SK-N-SH treated with all-trans-retinoic acid at 6 μM for 48 hours (cell line): ENCODE data around the gene LDB2.
"Not testable (repeated sequence)": the region's sequence is repeated elsewhere in the genome, so short reads cannot be mapped to it uniquely, and the experiment has no call there.

Experiments
- BACH2 ChIP-seq: fragments of 250-450 bp; sonication (Bioruptor Pico); IDR thresholded peaks from 2 replicates; pipeline ENCODE4 v1.9.0; 2021; ENCODE audit warnings: mild to moderate bottlenecking, borderline replicate concordance
- CSDC2 ChIP-seq: fragments of 250-450 bp; sonication (Bioruptor Pico); IDR thresholded peaks from 2 replicates; pipeline ENCODE4 v1.5.0; 2020; ENCODE audit warnings: mild to moderate bottlenecking, moderate library complexity
- ESRRG ChIP-seq: fragments of 250-450 bp; sonication (Bioruptor Pico); IDR thresholded peaks from 2 replicates; pipeline ENCODE4 v1.6.1; 2021; ENCODE audit warnings: mild to moderate bottlenecking
- GLIS3 ChIP-seq: fragments of 250-450 bp; sonication (Bioruptor Pico); IDR thresholded peaks from 2 replicates; pipeline ENCODE4 v1.5.0; 2020; ENCODE audit warnings: mild to moderate bottlenecking, moderate library complexity
- ZFP30 ChIP-seq: fragments of 450-650 bp; formaldehyde crosslinking; IDR thresholded peaks from 2 replicates; pipeline ENCODE4 v1.5.0; 2022; ENCODE audit warnings: mild to moderate bottlenecking, moderate library complexity
- TF ChIP-seq, protein P1 (sequence below): fragments of 250-450 bp; sonication (Bioruptor Pico); IDR thresholded peaks from 2 replicates; pipeline ENCODE4 v1.8.0; 2020; ENCODE audit warnings: mild to moderate bottlenecking, moderate library complexity, borderline replicate concordance
- TF ChIP-seq, protein P2 (sequence below): fragments of 250-450 bp; sonication (Bioruptor Pico); IDR thresholded peaks from 2 replicates; pipeline ENCODE4 v1.5.1; 2020; ENCODE audit warnings: low read depth, mild to moderate bottlenecking, moderate library complexity

- TF ChIP-seq ZFP30; BACH2 (CRISPR knock-in tag); ESRRG (CRISPR knock-in tag); GLIS3; CSDC2 (CRISPR knock-in tag): not testable (repeated sequence)
- TF ChIP-seq, protein P1, sequence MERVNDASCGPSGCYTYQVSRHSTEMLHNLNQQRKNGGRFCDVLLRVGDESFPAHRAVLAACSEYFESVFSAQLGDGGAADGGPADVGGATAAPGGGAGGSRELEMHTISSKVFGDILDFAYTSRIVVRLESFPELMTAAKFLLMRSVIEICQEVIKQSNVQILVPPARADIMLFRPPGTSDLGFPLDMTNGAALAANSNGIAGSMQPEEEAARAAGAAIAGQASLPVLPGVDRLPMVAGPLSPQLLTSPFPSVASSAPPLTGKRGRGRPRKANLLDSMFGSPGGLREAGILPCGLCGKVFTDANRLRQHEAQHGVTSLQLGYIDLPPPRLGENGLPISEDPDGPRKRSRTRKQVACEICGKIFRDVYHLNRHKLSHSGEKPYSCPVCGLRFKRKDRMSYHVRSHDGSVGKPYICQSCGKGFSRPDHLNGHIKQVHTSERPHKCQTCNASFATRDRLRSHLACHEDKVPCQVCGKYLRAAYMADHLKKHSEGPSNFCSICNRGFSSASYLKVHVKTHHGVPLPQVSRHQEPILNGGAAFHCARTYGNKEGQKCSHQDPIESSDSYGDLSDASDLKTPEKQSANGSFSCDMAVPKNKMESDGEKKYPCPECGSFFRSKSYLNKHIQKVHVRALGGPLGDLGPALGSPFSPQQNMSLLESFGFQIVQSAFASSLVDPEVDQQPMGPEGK (CRISPR knock-in tag), result not testable (repeated sequence)
- TF ChIP-seq, protein P2, sequence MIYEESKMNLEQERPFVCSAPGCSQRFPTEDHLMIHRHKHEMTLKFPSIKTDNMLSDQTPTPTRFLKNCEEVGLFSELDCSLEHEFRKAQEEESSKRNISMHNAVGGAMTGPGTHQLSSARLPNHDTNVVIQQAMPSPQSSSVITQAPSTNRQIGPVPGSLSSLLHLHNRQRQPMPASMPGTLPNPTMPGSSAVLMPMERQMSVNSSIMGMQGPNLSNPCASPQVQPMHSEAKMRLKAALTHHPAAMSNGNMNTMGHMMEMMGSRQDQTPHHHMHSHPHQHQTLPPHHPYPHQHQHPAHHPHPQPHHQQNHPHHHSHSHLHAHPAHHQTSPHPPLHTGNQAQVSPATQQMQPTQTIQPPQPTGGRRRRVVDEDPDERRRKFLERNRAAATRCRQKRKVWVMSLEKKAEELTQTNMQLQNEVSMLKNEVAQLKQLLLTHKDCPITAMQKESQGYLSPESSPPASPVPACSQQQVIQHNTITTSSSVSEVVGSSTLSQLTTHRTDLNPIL (CRISPR knock-in tag), result not testable (repeated sequence)
Measured at GRCh38 chr4:16523526-16523925, 374.9 kb downstream of the LDB2 start.
